Measurements from ENCODE around the gene FGF2.

The FGF2 gene

DNA sequence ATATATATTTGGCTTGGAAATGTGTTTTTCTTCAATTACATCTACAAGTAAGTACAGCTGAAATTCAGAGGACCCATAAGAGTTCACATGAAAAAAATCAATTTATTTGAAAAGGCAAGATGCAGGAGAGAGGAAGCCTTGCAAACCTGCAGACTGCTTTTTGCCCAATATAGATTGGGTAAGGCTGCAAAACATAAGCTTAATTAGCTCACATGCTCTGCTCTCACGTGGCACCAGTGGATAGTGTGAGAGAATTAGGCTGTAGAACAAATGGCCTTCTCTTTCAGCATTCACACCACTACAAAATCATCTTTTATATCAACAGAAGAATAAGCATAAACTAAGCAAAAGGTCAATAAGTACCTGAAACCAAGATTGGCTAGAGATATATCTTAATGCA, 69.6 kb downstream of the FGF2 start:
- DNase-seq: no peak

GRCh38 chr4:122898370-122899150, 71.9 kb downstream of the FGF2 start:
- DNase-seq: no peak

- DNase-seq: no peak
Observed at GRCh38 chr4:122899682-122900081, 73.1 kb downstream of the FGF2 start.

- DNase-seq: no peak
Observed at GRCh38 chr4:122900314-122900713, 73.7 kb downstream of the FGF2 start.

- no peak for DNase-seq
Observed at GRCh38 chr4:122901247-122902010, 74.8 kb downstream of the FGF2 start.

DNA sequence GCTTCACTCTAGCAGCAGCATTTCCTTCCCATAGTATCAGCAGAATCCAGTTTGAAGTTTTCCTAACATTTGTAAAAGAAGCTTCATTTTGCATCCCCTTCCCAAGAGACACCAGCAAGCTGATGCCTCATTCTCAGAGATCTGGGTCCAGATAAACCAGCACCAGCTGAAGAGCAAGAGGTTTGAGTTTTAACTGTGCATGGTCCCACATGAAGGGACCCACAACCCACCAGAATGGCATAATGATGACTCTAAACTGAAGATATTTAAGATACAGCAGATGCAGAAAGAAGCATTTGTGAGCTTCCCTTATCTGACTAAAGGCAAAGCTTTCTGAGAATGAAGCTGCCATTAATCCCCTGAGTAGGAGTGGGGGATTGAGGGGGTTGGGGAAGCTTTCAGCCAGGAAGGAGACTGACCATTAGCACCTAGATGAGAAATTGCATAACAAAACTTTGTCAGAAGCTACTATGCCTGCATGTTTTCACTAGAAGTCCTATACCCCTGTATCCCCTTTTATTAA, 77.2 kb downstream of the FGF2 start:
- DNase-seq: no peak

- no peak for DNase-seq
Observed at GRCh38 chr4:122906859-122907305, 80.3 kb downstream of the FGF2 start.

- no peak for DNase-seq
Observed at GRCh38 chr4:122908223-122908622, 81.6 kb downstream of the FGF2 start.

- no peak for DNase-seq
Observed at GRCh38 chr4:122909683-122910082, 83.1 kb downstream of the FGF2 start.

DNA sequence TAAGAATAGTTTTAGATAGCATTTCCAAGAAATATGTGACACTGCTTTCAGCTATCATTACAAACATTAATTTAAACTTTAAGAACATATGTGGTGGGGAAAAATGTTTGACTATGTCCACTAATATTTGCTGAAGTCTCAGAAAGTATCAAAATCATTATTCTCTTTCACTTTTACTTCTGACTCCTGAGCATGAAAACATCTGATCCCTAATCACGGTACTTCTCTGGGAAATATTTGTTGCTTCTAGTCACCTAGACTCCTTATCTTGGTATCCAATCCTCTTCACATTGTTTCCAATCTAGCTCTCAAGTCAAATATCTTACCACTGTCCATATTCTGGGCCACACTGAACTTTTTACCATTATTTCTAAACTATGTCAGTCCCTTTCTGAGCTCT, 85.0 kb downstream of the FGF2 start:
- DNase-seq: no peak

DNA sequence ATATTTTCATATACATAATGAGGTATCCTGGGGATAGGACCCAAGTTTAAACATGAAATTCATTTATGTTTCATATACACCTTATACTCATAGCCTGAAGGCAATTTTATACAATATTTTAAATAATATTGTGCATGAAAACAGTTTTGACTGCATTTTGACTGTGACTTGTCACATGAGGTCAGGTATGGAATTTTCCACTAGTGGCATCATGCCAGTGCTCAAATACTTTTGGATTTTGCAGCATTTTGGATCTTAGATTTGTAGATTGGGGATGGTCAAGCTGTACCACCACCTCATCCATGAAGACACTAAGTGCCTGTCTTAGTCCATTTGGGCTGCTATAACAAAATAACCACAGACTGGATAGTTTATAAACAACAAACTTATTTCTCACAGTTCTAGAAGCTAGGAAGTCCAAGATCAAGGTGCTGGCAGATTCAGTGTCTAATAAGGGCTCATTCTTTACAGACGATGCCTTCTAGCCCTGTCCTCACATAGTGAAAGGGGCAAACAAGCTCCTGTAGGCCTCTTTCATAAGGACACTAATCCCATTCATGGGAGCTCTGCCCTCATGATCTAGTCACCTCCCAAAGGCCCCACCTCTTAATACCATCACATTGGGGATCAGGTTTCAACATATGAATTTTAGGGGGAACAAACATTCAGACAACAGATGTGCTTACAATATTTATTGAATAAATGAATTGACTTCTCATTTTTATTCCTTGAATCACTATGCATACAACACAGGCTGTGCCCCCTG, 86.4 kb downstream of the FGF2 start:
- DNase-seq: no peak

DNA sequence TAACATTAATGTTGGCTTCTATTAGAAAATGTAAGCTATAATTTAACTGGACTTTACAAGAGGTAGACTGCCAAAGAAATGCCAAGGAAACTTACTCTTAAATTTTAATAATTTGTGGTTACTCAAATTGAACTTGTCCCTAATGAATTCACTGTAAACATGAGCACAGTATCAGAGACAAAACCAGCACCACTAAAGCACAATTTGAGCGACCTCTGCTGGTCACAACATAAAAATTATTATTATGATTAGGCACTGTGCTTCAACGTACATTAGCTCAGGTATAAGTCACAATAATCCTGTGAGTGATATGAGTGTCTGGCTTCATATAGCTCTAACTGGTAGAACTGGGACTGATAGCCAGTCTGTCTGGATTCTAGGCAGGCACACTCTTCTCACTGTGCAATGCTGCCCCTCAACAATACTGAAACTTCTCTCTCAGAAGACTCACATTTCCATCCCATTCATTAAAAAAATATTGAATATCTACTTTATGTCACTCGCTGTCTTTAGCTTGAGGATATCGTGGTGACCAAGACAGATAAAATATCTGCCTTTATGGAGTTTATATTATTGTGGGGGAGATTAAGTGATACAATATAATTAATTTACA, 87.8 kb downstream of the FGF2 start:
- no peak for DNase-seq

GRCh38 chr4:122914938-122915337, 88.3 kb downstream of the FGF2 start:
- DNase-seq: no peak

DNA sequence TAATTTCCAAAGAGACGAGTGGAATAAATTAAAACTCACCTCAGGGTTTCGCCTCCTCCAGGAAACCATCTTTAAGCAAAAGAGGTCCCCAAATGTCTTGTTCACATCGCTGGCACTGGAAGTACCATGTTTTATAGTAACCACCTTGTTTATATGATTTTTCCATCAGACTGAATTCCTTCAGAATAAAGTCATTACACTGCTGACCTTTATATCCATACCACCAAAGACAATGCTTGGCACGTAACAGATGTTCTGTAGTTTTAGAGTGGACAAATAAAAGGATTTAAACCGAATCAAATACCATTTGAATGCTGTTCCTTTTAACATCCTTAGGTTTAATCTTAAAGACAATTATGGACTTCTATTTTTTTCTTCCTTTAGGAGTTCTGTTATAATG, 91.1 kb downstream of the FGF2 start:
- DNase-seq: no peak

DNA sequence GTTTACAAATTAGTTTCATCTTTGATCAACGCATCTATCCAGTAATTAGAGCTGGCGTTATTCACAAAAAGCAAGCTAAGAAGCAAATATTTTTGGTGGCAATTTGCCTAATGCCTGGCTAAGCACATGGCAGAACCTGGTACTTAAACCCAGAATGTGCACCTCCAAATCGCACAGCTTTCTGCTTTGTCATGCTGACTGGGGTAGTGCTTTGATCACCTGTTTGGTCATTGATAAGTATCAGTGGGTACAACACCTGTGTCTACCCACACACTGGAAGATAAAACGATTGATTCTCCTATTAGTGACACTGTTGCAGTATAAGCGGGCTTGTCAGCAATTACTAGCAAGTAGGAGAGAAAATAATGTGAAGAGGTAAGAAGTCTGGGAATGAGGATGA, 93.8 kb downstream of the FGF2 start:
- no peak for DNase-seq

- DNase-seq: no peak
Observed at GRCh38 chr4:122921300-122921699, 94.7 kb downstream of the FGF2 start.

- DNase-seq: peak; percentile 10
Observed at GRCh38 chr4:122921971-122922876, 95.6 kb downstream of the FGF2 start, which contains the start of gene NUDT6. NUDT6 (minus strand) TSS chr4:122922597; CDS start chr4:122922572, 25 bp downstream.

DNA sequence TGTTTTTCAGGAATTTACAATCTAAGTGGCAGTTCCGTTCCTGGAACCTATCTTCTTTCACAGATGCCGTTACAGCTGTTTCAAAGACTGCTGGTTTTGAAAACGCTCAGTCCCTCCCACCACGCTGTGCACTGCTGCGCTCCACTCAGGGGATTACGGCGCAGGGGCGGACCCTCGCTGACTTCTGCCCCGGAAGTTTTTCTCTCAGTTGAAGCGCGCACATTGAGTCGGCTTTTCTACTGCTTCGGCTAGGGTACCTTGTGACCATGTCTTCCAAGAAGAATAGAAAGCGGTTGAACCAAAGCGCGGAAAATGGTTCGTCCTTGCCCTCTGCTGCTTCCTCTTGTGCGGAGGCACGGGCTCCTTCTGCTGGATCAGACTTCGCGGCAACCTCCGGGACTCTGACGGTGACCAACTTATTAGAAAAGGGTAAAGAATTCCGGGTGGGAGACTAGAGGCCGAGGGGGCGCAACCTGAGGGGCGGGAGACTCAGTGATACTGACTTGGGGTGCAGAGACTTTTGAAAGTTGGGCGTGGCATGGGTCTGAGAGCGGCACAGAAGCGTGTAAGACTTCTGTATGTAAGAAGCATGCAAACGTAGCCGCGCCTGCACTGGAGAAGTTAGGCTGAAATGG, 96.4 kb downstream of the FGF2 start:
- DNase-seq: peak; percentile 13

GRCh38 chr4:122928930-122929329, 102.3 kb downstream of the FGF2 start:
- no peak for DNase-seq

- DNase-seq: no peak
Observed at GRCh38 chr4:122930862-122931261, 104.2 kb downstream of the FGF2 start.

DNA sequence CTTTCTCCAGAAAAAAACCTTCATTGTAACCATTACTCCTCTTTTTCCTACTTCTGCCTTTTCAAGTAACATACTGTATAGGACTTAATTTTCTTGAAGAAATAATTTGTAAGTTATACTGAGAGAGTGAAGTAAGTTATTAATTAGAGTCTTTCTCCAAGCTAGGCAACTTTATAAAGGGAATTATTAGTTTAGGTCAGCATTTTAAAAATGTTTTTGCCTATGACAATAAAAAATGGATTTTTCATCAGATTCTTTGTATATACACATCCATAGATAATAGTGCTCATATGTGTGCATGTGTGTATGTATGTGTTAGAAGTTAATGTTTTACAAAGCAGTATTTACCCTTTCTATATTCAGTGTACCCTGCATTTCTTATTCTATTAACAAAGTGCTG, 106.1 kb downstream of the FGF2 start:
- no peak for DNase-seq

Measured in NCI-H524 treated with DMSO at 0.1 percent for 48 hours (cell line).